GM23338 (cell line): Measurements from ENCODE around the gene MED27. TPM values are rescaled to one million over a fixed set of nuclear protein-coding genes. Genes with fewer than 3 reads are reported as not detected.

Experiments
- ATAC-seq: fragments of 200-7000 bp; cut with Tn5 transposase; 3 replicates; pipeline ENCODE4 v1.9.1; 2020
- DNase-seq: peaks from one replicate; pipeline ENCODE4 v3.0.0-alpha.2; 2015; ENCODE audit warnings: low spot score
- H2AFZ ChIP-seq: fragments of 200-600 bp; sonication (generic); 2 replicates; pipeline ENCODE4 v1.8.0; 2016; ENCODE audit warnings: antibody characterized with exemption, mild to moderate bottlenecking, moderate library complexity
- H3F3A ChIP-seq: fragments of 200-600 bp; sonication (generic); replicated peaks from 2 replicates; pipeline ENCODE4 v1.8.0; 2017; ENCODE audit warnings: antibody characterized with exemption, mixed run types, low read depth
- H3K27ac ChIP-seq: fragments of 200-600 bp; sonication (generic); 2 replicates; pipeline ENCODE4 v1.6.1; 2016; ENCODE audit warnings: low read depth
- H3K27me3 ChIP-seq: fragments of 200-600 bp; sonication (generic); 2 replicates; pipeline ENCODE4 v1.8.0; 2016; ENCODE audit warnings: mild to moderate bottlenecking, mixed run types, moderate library complexity; ENCODE audit not compliant: insufficient read depth
- H3K36me3 ChIP-seq: fragments of 200-600 bp; sonication (generic); 2 replicates; pipeline ENCODE4 v1.8.0; 2016; ENCODE audit warnings: mild to moderate bottlenecking; ENCODE audit not compliant: insufficient read depth
- H3K4me1 ChIP-seq: fragments of 200-600 bp; sonication (generic); 2 replicates; pipeline ENCODE4 v1.8.0; 2016; ENCODE audit warnings: mild to moderate bottlenecking, moderate library complexity; ENCODE audit not compliant: insufficient read depth
- H3K4me2 ChIP-seq: fragments of 200-600 bp; sonication (generic); 2 replicates; pipeline ENCODE4 v1.7.1; 2017; ENCODE audit warnings: mixed run types
- H3K4me3 ChIP-seq: fragments of 200-600 bp; sonication (generic); 2 replicates; pipeline ENCODE4 v1.6.1; 2016; ENCODE audit warnings: mixed run types
- H3K79me2 ChIP-seq: fragments of 200-600 bp; sonication (generic); replicated peaks from 2 replicates; pipeline ENCODE4 v1.8.0; 2017; ENCODE audit warnings: mild to moderate bottlenecking; ENCODE audit not compliant: insufficient read depth
- H3K9me2 ChIP-seq: fragments of 200-600 bp; sonication (generic); 2 replicates; pipeline ENCODE4 v1.8.0; 2017; ENCODE audit not compliant: insufficient read depth
- H4K20me1 ChIP-seq: fragments of 200-600 bp; sonication (generic); replicated peaks from 2 replicates; pipeline ENCODE4 v1.8.0; 2017; ENCODE audit warnings: mild to moderate bottlenecking; ENCODE audit not compliant: insufficient read depth
- H3K27ac Mint-ChIP-seq: 2 replicates; pipeline ENCODE4 v1.8.0; 2020; ENCODE audit warnings: inconsistent platforms, mild to moderate bottlenecking, moderate library complexity, mixed read lengths
- H3K27me3 Mint-ChIP-seq: 3 replicates; pipeline ENCODE4 v1.8.0; 2022; ENCODE audit warnings: low read depth, mild to moderate bottlenecking, moderate library complexity, mixed read lengths, inconsistent platforms; ENCODE audit not compliant: insufficient read depth, poor library complexity
- H3K36me3 Mint-ChIP-seq: 3 replicates; pipeline ENCODE4 v1.8.0; 2021; ENCODE audit warnings: low read depth, mild to moderate bottlenecking, inconsistent platforms, moderate library complexity, mixed read lengths
- H3K4me1 Mint-ChIP-seq: 3 replicates; pipeline ENCODE4 v1.8.0; 2020; ENCODE audit warnings: mild to moderate bottlenecking, inconsistent platforms, mixed read lengths
- H3K4me3 Mint-ChIP-seq: 3 replicates; pipeline ENCODE4 v1.8.0; 2021; ENCODE audit warnings: moderate library complexity, mild to moderate bottlenecking, inconsistent platforms, mixed read lengths
- H3K9me3 Mint-ChIP-seq: 3 replicates; pipeline ENCODE4 v1.8.0; 2020; ENCODE audit warnings: moderate library complexity, mild to moderate bottlenecking, inconsistent platforms, mixed read lengths
- EZH2 ChIP-seq: fragments of 200-600 bp; sonication (generic); IDR thresholded peaks from one replicate; pipeline ENCODE4 v1.8.0; 2017; ENCODE audit warnings: antibody characterized with exemption, mild to moderate bottlenecking, low read depth; ENCODE audit not compliant: unreplicated experiment
- JUNB ChIP-seq: IDR thresholded peaks from one replicate; pipeline ENCODE4 v1.6.1; 2016; ENCODE audit warnings: antibody characterized with exemption; ENCODE audit not compliant: unreplicated experiment
- NANOG ChIP-seq: IDR thresholded peaks from 2 replicates; pipeline ENCODE4 v1.6.1; 2016; ENCODE audit warnings: antibody characterized with exemption, borderline replicate concordance
- POLR2AphosphoS5 ChIP-seq: IDR thresholded peaks from 2 replicates; pipeline ENCODE4 v1.6.1; 2016; ENCODE audit warnings: antibody characterized with exemption, low read depth
- STAT1 ChIP-seq: IDR thresholded peaks from one replicate; pipeline ENCODE4 v1.6.1; 2016; ENCODE audit warnings: antibody characterized with exemption; ENCODE audit not compliant: unreplicated experiment
- ZNF114 ChIP-seq: fragments of 250-450 bp; sonication (Bioruptor Pico); IDR thresholded peaks from 2 replicates; pipeline ENCODE4 v1.5.0; 2020; ENCODE audit warnings: mild to moderate bottlenecking, moderate library complexity
- ZNF331 ChIP-seq: fragments of 250-450 bp; sonication (Bioruptor Pico); IDR thresholded peaks from 2 replicates; pipeline ENCODE4 v1.5.0; 2020; ENCODE audit warnings: low read depth, mild to moderate bottlenecking, moderate library complexity
- polyA plus RNA-seq: library from polyadenylated mRNA; unstranded; fragments of >200 nt; fragmentation: Nextera tagmentation; extraction: Ambion mirVana; gene quantifications from 2 replicates; pipeline ENCODE4 v1.2.1, GENCODE V29; 2016
- total RNA-seq: library from RNA; depleted of rRNA; stranded (reverse); fragments of >200 nt; shearing (Covaris generic); gene quantifications from 2 replicates; pipeline ENCODE4 v1.2.3, GENCODE V29; 2014
- TF ChIP-seq, protein P1 (sequence below): fragments of 250-450 bp; sonication (Bioruptor Pico); IDR thresholded peaks from 2 replicates; pipeline ENCODE4 v1.5.0; 2020; ENCODE audit warnings: mild to moderate bottlenecking, moderate library complexity

MED27 gene
- total and polyA plus RNA-seq, 2 experiments from 2014 or later = 30.6 to 35.0 TPM

DNA sequence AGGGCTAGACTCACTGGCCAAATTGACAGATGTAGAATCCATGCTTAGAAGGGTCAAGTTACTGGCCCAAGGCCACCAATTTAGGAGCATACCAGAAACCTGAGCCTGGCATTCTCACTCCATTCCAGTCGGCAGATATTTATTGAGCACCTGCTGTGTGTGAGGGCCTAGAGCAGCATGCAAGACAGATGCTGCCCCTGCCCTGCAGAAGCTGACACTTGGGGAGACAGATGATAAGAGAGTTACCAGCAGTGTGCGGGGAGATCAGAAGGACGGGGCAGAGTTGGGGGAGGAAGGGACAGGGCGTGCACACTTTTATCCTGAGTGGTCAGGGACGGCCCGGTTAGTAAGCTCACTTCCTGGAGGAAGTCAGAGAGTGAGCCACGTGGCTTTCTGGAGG is 228.3 kb downstream of the MED27 start (continued):
- TF ChIP-seq, protein P1, sequence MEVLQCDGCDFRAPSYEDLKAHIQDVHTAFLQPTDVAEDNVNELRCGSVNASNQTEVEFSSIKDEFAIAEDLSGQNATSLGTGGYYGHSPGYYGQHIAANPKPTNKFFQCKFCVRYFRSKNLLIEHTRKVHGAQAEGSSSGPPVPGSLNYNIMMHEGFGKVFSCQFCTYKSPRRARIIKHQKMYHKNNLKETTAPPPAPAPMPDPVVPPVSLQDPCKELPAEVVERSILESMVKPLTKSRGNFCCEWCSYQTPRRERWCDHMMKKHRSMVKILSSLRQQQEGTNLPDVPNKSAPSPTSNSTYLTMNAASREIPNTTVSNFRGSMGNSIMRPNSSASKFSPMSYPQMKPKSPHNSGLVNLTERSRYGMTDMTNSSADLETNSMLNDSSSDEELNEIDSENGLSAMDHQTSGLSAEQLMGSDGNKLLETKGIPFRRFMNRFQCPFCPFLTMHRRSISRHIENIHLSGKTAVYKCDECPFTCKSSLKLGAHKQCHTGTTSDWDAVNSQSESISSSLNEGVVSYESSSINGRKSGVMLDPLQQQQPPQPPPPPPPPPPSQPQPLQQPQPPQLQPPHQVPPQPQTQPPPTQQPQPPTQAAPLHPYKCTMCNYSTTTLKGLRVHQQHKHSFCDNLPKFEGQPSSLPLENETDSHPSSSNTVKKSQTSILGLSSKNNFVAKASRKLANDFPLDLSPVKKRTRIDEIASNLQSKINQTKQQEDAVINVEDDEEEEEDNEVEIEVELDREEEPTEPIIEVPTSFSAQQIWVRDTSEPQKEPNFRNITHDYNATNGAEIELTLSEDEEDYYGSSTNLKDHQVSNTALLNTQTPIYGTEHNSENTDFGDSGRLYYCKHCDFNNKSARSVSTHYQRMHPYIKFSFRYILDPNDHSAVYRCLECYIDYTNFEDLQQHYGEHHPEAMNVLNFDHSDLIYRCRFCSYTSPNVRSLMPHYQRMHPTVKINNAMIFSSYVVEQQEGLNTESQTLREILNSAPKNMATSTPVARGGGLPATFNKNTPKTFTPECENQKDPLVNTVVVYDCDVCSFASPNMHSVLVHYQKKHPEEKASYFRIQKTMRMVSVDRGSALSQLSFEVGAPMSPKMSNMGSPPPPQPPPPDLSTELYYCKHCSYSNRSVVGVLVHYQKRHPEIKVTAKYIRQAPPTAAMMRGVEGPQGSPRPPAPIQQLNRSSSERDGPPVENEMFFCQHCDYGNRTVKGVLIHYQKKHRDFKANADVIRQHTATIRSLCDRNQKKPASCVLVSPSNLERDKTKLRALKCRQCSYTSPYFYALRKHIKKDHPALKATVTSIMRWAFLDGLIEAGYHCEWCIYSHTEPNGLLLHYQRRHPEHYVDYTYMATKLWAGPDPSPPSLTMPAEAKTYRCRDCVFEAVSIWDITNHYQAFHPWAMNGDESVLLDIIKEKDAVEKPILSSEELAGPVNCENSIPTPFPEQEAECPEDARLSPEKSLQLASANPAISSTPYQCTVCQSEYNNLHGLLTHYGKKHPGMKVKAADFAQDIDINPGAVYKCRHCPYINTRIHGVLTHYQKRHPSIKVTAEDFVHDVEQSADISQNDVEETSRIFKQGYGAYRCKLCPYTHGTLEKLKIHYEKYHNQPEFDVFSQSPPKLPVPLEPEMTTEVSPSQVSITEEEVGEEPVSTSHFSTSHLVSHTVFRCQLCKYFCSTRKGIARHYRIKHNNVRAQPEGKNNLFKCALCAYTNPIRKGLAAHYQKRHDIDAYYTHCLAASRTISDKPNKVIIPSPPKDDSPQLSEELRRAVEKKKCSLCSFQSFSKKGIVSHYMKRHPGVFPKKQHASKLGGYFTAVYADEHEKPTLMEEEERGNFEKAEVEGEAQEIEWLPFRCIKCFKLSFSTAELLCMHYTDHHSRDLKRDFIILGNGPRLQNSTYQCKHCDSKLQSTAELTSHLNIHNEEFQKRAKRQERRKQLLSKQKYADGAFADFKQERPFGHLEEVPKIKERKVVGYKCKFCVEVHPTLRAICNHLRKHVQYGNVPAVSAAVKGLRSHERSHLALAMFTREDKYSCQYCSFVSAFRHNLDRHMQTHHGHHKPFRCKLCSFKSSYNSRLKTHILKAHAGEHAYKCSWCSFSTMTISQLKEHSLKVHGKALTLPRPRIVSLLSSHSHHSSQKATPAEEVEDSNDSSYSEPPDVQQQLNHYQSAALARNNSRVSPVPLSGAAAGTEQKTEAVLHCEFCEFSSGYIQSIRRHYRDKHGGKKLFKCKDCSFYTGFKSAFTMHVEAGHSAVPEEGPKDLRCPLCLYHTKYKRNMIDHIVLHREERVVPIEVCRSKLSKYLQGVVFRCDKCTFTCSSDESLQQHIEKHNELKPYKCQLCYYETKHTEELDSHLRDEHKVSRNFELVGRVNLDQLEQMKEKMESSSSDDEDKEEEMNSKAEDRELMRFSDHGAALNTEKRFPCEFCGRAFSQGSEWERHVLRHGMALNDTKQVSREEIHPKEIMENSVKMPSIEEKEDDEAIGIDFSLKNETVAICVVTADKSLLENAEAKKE (CRISPR knock-in tag) = no peak

GRCh38 chr9:131849391-131849790 is 230.3 kb downstream of the MED27 start:
- no peak for TF ChIP-seq ZNF114 (CRISPR knock-in tag)
- no peak for TF ChIP-seq NANOG
- TF ChIP-seq, protein P1 (CRISPR knock-in tag) = no peak
- TF ChIP-seq JUNB = no peak
- TF ChIP-seq EZH2 = no peak
- TF ChIP-seq ZNF331 = no peak
- TF ChIP-seq STAT1 = no peak
- no peak for TF ChIP-seq POLR2AphosphoS5
- Mint-ChIP-seq H3K36me3 (no peaks in the 10 kb centered on the region; the same call in 1 of the 3 replicates), H3K4me1 (peaks cover 14% of the 10 kb centered on the region), H3K4me3 (no peak overlapping the region), H3K9me3 (no peaks in the 10 kb centered on the region; the same call in 1 of the 3 replicates), H3K27me3 (peaks cover 8% of the 10 kb centered on the region), H3K27ac (no peak overlapping the region)
- H3K36me3 ChIP-seq = no peaks in the 10 kb centered on the region
- no peak for DNase-seq
- no peak overlapping the region for H2AFZ ChIP-seq
- H3K27me3 ChIP-seq = no peaks in the 10 kb centered on the region
- no peaks in the 10 kb centered on the region for H3F3A ChIP-seq
- no peaks in the 10 kb centered on the region for H4K20me1 ChIP-seq
- no peak overlapping the region for H3K4me3 ChIP-seq
- H3K4me2 ChIP-seq = no peak overlapping the region
- ATAC-seq = no peak
- no peak overlapping the region for H3K27ac ChIP-seq
- H3K9me2 ChIP-seq = no peaks in the 10 kb centered on the region
- H3K4me1 ChIP-seq = no peaks in the 10 kb centered on the region
- no peaks in the 10 kb centered on the region for H3K79me2 ChIP-seq
